SK-N-SH treated with all-trans-retinoic acid at 6 μM for 48 hours (cell line): ENCODE results near the gene ARHGEF33.

ENCODE experiments used
- ESRRG ChIP-seq: fragments of 250-450 bp; sonication (Bioruptor Pico); IDR thresholded peaks from 2 replicates; pipeline ENCODE4 v1.6.1; 2021; ENCODE audit warnings: mild to moderate bottlenecking
- ISL1 ChIP-seq: fragments of 250-450 bp; sonication (Bioruptor Pico); IDR thresholded peaks from 2 replicates; pipeline ENCODE4 v2.1.2; 2022; ENCODE audit warnings: mild to moderate bottlenecking, moderate library complexity
- ZFP30 ChIP-seq: fragments of 450-650 bp; formaldehyde crosslinking; IDR thresholded peaks from 2 replicates; pipeline ENCODE4 v1.5.0; 2022; ENCODE audit warnings: mild to moderate bottlenecking, moderate library complexity
- ZNF565 ChIP-seq: fragments of 450-650 bp; formaldehyde crosslinking; conservative IDR thresholded peaks from 2 replicates; pipeline ENCODE4 v1.5.0; 2020; ENCODE audit warnings: low read depth, mild to moderate bottlenecking, moderate library complexity
- TF ChIP-seq, protein P1 (sequence below): fragments of 250-450 bp; sonication (Bioruptor Pico); IDR thresholded peaks from 2 replicates; pipeline ENCODE4 v1.5.0; 2020; ENCODE audit warnings: mild to moderate bottlenecking, moderate library complexity
- TF ChIP-seq, protein P2 (sequence below): fragments of 250-450 bp; sonication (Bioruptor Pico); IDR thresholded peaks from 2 replicates; pipeline ENCODE4 v1.8.0; 2020; ENCODE audit warnings: mild to moderate bottlenecking, moderate library complexity, borderline replicate concordance

DNA sequence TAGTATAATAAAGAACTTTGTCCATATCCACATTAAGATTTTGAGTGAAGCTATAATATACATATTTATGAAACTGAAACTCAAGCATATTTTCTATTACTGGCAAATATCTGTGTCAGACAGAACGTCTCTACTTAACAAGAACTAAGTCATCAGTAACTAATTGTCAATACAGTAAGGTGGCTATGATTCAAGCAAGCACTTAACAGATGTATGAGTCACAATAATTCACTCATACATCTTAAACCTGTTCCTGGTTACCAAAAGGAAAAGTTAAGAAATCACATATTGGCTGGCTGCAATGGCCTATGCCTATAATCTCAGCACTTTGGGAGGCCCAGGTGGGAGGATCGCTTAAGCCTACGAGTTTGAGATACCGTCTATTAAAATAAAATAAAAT lies 135.2 kb downstream of the ARHGEF33 start:
- TF ChIP-seq, protein P1, sequence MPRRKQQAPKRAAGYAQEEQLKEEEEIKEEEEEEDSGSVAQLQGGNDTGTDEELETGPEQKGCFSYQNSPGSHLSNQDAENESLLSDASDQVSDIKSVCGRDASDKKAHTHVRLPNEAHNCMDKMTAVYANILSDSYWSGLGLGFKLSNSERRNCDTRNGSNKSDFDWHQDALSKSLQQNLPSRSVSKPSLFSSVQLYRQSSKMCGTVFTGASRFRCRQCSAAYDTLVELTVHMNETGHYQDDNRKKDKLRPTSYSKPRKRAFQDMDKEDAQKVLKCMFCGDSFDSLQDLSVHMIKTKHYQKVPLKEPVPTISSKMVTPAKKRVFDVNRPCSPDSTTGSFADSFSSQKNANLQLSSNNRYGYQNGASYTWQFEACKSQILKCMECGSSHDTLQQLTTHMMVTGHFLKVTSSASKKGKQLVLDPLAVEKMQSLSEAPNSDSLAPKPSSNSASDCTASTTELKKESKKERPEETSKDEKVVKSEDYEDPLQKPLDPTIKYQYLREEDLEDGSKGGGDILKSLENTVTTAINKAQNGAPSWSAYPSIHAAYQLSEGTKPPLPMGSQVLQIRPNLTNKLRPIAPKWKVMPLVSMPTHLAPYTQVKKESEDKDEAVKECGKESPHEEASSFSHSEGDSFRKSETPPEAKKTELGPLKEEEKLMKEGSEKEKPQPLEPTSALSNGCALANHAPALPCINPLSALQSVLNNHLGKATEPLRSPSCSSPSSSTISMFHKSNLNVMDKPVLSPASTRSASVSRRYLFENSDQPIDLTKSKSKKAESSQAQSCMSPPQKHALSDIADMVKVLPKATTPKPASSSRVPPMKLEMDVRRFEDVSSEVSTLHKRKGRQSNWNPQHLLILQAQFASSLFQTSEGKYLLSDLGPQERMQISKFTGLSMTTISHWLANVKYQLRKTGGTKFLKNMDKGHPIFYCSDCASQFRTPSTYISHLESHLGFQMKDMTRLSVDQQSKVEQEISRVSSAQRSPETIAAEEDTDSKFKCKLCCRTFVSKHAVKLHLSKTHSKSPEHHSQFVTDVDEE (CRISPR knock-in tag), result no peak
- TF ChIP-seq, protein P2, sequence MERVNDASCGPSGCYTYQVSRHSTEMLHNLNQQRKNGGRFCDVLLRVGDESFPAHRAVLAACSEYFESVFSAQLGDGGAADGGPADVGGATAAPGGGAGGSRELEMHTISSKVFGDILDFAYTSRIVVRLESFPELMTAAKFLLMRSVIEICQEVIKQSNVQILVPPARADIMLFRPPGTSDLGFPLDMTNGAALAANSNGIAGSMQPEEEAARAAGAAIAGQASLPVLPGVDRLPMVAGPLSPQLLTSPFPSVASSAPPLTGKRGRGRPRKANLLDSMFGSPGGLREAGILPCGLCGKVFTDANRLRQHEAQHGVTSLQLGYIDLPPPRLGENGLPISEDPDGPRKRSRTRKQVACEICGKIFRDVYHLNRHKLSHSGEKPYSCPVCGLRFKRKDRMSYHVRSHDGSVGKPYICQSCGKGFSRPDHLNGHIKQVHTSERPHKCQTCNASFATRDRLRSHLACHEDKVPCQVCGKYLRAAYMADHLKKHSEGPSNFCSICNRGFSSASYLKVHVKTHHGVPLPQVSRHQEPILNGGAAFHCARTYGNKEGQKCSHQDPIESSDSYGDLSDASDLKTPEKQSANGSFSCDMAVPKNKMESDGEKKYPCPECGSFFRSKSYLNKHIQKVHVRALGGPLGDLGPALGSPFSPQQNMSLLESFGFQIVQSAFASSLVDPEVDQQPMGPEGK (CRISPR knock-in tag), result no peak
- TF ChIP-seq ZFP30 (CRISPR knock-in tag) (no peak), ISL1 (CRISPR knock-in tag) (peak; percentile 60), ESRRG (CRISPR knock-in tag) (no peak), ZNF565 (CRISPR knock-in tag) (no peak)
